Measurements from ENCODE around the gene ZBTB45. TPM values are rescaled to one million over a fixed set of nuclear protein-coding genes. Genes with fewer than 3 reads are reported as not detected.
"Not testable (repeated sequence)": the region's sequence is repeated elsewhere in the genome, so short reads cannot be mapped to it uniquely, and the experiment has no call there.

The ZBTB45 gene
- total RNA-seq, 1 donor = 9.9 TPM

DNA sequence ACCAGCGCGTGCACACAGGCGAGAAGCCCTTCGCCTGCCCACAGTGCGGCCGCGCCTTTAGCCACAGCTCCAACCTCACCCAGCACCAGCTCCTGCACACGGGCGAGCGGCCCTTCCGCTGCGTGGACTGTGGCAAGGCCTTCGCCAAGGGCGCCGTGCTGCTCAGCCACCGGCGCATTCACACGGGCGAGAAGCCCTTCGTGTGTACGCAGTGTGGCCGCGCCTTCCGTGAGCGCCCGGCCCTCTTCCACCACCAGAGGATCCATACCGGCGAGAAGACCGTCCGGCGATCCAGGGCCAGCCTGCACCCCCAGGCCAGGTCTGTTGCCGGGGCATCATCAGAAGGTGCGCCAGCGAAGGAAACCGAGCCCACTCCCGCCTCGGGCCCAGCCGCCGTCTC lies 47.9 kb downstream of the ZBTB45 start:
- no peak overlapping the region for H3K4me3 ChIP-seq (ENCODE audit: low read depth, low read length)
- TF ChIP-seq, protein P1, sequence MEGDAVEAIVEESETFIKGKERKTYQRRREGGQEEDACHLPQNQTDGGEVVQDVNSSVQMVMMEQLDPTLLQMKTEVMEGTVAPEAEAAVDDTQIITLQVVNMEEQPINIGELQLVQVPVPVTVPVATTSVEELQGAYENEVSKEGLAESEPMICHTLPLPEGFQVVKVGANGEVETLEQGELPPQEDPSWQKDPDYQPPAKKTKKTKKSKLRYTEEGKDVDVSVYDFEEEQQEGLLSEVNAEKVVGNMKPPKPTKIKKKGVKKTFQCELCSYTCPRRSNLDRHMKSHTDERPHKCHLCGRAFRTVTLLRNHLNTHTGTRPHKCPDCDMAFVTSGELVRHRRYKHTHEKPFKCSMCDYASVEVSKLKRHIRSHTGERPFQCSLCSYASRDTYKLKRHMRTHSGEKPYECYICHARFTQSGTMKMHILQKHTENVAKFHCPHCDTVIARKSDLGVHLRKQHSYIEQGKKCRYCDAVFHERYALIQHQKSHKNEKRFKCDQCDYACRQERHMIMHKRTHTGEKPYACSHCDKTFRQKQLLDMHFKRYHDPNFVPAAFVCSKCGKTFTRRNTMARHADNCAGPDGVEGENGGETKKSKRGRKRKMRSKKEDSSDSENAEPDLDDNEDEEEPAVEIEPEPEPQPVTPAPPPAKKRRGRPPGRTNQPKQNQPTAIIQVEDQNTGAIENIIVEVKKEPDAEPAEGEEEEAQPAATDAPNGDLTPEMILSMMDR (IDR thresholded peaks at IDR 0.05; ENCODE audit: insufficient read depth, low read length) = no peak
- no peak for DNase-seq (ENCODE audit: low read depth)

DNA sequence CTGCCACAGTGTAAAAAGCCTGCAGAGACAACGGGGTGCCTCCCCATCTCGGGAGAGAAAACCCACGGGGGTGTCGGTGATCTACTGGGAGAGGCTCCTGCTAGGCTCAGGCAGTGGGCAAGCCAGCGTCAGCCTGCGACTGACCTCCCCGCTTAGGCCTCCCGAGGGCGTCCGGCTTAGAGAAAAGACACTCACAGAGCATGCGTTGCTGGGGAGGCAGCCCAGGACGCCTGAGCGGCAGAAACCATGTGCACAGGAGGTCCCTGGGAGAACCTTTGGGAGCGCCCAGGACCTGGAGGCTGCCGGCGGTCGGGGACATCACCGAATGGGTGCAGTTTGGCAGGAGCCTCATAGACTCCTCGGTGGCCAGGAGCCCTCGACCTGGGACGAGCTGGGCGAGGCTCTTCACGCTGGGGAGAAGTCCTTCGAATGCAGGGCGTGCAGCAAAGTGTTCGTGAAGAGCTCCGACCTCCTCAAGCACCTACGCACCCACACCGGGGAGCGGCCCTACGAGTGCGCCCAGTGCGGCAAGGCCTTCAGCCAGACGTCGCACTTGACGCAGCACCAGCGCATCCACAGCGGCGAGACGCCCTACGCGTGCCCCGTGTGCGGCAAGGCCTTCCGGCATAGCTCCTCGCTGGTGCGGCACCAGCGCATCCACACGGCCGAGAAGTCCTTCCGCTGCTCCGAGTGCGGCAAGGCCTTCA lies 48.6 kb downstream of the ZBTB45 start:
- not testable (repeated sequence) for H3K4me3 ChIP-seq (ENCODE audit: low read depth, low read length); DNase-seq (ENCODE audit: low read depth)

- H3K4me3 ChIP-seq (ENCODE audit: low read depth, low read length) = no peak overlapping the region
- DNase-seq (ENCODE audit: low read depth) = no peak
- TF ChIP-seq, protein P1 (IDR thresholded peaks at IDR 0.05; ENCODE audit: insufficient read depth, low read length) = no peak
Observed at GRCh38 chr19:58469241-58470013, 50.2 kb downstream of the ZBTB45 start.

- TF ChIP-seq, protein P1 (IDR thresholded peaks at IDR 0.05; ENCODE audit: insufficient read depth, low read length) = no peak
- DNase-seq (ENCODE audit: low read depth) = no peak
- peak overlapping the region; percentile 54 for H3K4me3 ChIP-seq (ENCODE audit: low read depth, low read length)
Observed at GRCh38 chr19:58468216-58468839, 51.3 kb downstream of the ZBTB45 start.

DNA sequence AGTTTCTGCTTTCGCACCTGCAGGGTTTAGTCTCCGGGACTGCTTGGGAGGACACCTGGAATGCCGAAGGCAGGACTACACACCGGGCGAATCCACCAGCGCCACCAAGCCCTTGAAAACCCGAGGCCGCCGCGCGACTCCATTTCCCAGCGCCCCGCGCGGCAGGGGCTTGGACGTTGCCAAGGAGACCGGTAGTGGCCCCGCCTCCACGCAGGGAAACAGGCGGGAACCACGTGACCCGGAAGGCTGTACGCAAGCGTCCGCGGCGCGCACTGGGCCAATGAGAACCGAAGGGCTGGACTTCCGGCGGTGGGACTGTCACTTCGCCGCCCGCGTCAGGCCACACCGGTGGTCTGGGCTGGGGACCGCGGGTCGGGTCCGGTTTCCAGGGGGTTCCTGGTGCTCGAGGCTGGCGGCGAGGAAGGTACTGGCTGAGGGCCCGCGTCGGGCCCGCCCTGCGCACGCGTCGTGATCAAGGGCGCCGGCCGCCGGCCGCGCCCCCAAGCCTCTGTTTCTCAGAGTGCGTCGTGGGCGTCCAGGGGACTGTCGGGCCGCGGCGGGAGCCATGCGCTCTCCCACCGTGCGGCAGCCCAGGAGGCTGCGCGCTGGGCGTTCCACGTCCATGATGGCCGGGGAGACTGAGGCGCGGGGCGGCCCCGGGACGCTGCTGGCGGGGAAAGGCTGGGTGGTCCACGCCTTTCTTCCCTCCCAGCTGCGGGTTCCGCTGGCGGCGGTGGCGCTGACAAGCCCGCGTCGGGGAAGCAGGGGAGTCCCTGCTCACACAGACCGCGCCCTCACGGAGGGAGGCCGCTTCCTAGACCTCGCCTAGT lies 52.6 kb downstream of the ZBTB45 start, which contains the start of gene ZNF324:
Gene ZNF324 (plus strand): TSS at position 321 of the 830 bp plus-strand sequence. CDS start 2,106 bp downstream, outside the sequence.
- TF ChIP-seq, protein P1 (IDR thresholded peaks at IDR 0.05; ENCODE audit: insufficient read depth, low read length) = no peak
- DNase-seq (ENCODE audit: low read depth) = peak; percentile 93
- peak within 1 kb of the TSS; percentile 86 for H3K4me3 ChIP-seq (ENCODE audit: low read depth, low read length)

- DNase-seq (ENCODE audit: low read depth) = no peak
- TF ChIP-seq, protein P1 (IDR thresholded peaks at IDR 0.05; ENCODE audit: insufficient read depth, low read length) = no peak
- H3K4me3 ChIP-seq (ENCODE audit: low read depth, low read length) = peak overlapping the region; percentile 86
Observed at GRCh38 chr19:58466089-58466759, 53.4 kb downstream of the ZBTB45 start.

Small RNAs within 50 kb of the gene (small RNA-seq; reads per million reads assigned to genes)
- gene MIR6807 (0.19 reads per million), gene RN7SL525P (not detected), gene RN7SL693P (not detected), gene RNU6-1337P (not detected)

Other genes starting within 250 kb of the ZBTB45 start
- 5.1 and 7.6 TPM in 2 replicates for gene ZNF8, start 240.9 kb downstream of the ZBTB45 start, total RNA-seq (ENCODE audit: low replicate concordance)
- 33.2 and 41.1 TPM in 2 replicates for gene ERVK3-1, start 214.4 kb downstream of the ZBTB45 start, total RNA-seq (ENCODE audit: low replicate concordance)
- 2.9 and 4.1 TPM in 2 replicates for gene ZSCAN22, start 192.8 kb downstream of the ZBTB45 start, total RNA-seq (ENCODE audit: low replicate concordance)
- gene A1BG, start 166.3 kb downstream of the ZBTB45 start, total RNA-seq (ENCODE audit: low replicate concordance) = 6.8 TPM in 1 of 2 replicates, not detected in the other
- 0.98 and 1.1 TPM in 2 replicates for gene ZNF497, start 157.1 kb downstream of the ZBTB45 start, total RNA-seq (ENCODE audit: low replicate concordance)
- 2.6 and 3.4 TPM in 2 replicates for gene ZNF837, start 138.8 kb downstream of the ZBTB45 start, total RNA-seq (ENCODE audit: low replicate concordance)
- 178 and 1,453 TPM in 2 replicates for gene RPS5, start 132.5 kb downstream of the ZBTB45 start, total RNA-seq (ENCODE audit: low replicate concordance)
- not detected in 2 replicates for gene RNF225, start 124.2 kb downstream of the ZBTB45 start, total RNA-seq (ENCODE audit: low replicate concordance)
- 14.4 and 17.1 TPM in 2 replicates for gene ZNF584, start 111.2 kb downstream of the ZBTB45 start, total RNA-seq (ENCODE audit: low replicate concordance)
- 9.2 and 10.8 TPM in 2 replicates for gene ZNF132, start 79.7 kb downstream of the ZBTB45 start, total RNA-seq (ENCODE audit: low replicate concordance)
- 9.2 and 9.5 TPM in 2 replicates for gene ZNF324B, start 68.2 kb downstream of the ZBTB45 start, total RNA-seq (ENCODE audit: low replicate concordance)
- 9.2 and 18.4 TPM in 2 replicates for gene ZNF324, start 52.7 kb downstream of the ZBTB45 start, total RNA-seq (ENCODE audit: low replicate concordance)
- 6.7 and 7.5 TPM in 2 replicates for gene ZNF446, start 43.5 kb downstream of the ZBTB45 start, total RNA-seq (ENCODE audit: low replicate concordance)
- gene SLC27A5, start 7.8 kb downstream of the ZBTB45 start, total RNA-seq (ENCODE audit: low replicate concordance) = 5.2 and 5.5 TPM in 2 replicates
- 233 and 474 TPM in 2 replicates for gene TRIM28, start 24.3 kb upstream of the ZBTB45 start, total RNA-seq (ENCODE audit: low replicate concordance)
- 109 and 239 TPM in 2 replicates for gene CHMP2A, start 35.3 kb upstream of the ZBTB45 start, total RNA-seq (ENCODE audit: low replicate concordance)
- gene UBE2M, start 38.8 kb upstream of the ZBTB45 start, total RNA-seq (ENCODE audit: low replicate concordance) = 36.8 and 55.1 TPM in 2 replicates
- gene MZF1, start 53.5 kb upstream of the ZBTB45 start, total RNA-seq (ENCODE audit: low replicate concordance) = 15.5 and 21.1 TPM in 2 replicates

Measured in fibroblast of the aortic adventitia (primary cell).